HCT116 (cell line): Measurements from ENCODE around the gene GTF3C4. TPM values are rescaled to one million over a fixed set of nuclear protein-coding genes. Genes with fewer than 3 reads are reported as not detected.

Experiments used
- ATAC-seq: fragments of 200-7000 bp; cut with Tn5 transposase; 2 replicates; pipeline ENCODE4 v1.9.1; 2020; ENCODE audit warnings: mild to moderate bottlenecking, moderate library complexity
- BruUV-seq: library from RNA; stranded (reverse); fragments of 400-500 nt; replicated peaks from 2 replicates; lab custom pipeline; 2021; lab: Mats Ljungman, UMichigan
- CTCF ChIA-PET: fragments of 300-600 bp; sonication (Branson Sonifier 250); formaldehyde crosslinking; loops from one replicate; lab custom pipeline; 2021; ENCODE audit warnings: antibody characterized with exemption; lab: Charles Lee
- POLR2A ChIA-PET: fragments of 300-600, 350-600 bp; sonication (Branson Sonifier 250); formaldehyde crosslinking; loops from one replicate; lab custom pipeline; 2021; ENCODE audit warnings: antibody characterized with exemption; lab: Charles Lee
- RAD21 ChIA-PET, 2 experiments: fragments of 300-600 bp; sonication (Branson Sonifier 250); formaldehyde crosslinking; loops; one replicate each; lab custom pipeline; 2023; ENCODE audit warnings: low total read pairs in 2 of 2; ENCODE audit not compliant: uncharacterized antibody in 2 of 2, unreplicated experiment in 2 of 2, low non-redundant PET in 1 of 2; lab: Charles Lee
- DNase-seq: peaks from one replicate; pipeline ENCODE4 v3.0.0-alpha.2; 2010; ENCODE audit warnings: low read depth, low spot score
- H2AFZ ChIP-seq: fragments of 200-600 bp; shearing (Covaris generic), sonication (generic); 2 replicates; pipeline ENCODE4 v1.6.1; 2017; ENCODE audit warnings: low read depth, mixed run types, mixed read lengths, antibody characterized with exemption, low read length; ENCODE audit not compliant: poor library complexity, severe bottlenecking
- H3K27ac ChIP-seq: 2 replicates; pipeline ENCODE4 v1.5.1; 2012; ENCODE audit warnings: low read depth, low read length
- H3K27me3 ChIP-seq: fragments of 200-600 bp; sonication (generic); 2 replicates; pipeline ENCODE4 v1.6.1; 2016; ENCODE audit warnings: mixed run types, low read length, mixed read lengths; ENCODE audit not compliant: insufficient read depth
- H3K36me3 ChIP-seq, 2 experiments: fragments of 200-500 bp in 1 of 2; fragments of 200-600 bp in 1 of 2; sonication (Bioruptor generic) in 1 of 2; sonication (generic) in 1 of 2; 2 replicates each; pipeline versions ENCODE4 v1.5.1 to v1.6.1; 2014 to 2016; ENCODE audit warnings: low read length in 2 of 2, inconsistent platforms in 1 of 2, mixed read lengths in 1 of 2, mixed run types in 1 of 2; ENCODE audit not compliant: insufficient read depth in 2 of 2, control insufficient read depth in 1 of 2
- H3K4me1 ChIP-seq, 2 experiments: fragments of 200-600 bp in 1 of 2; sonication (generic) in 1 of 2; 2 replicates each; pipeline versions ENCODE4 v1.5.1 to v1.6.1; 2012 to 2017; ENCODE audit warnings: low read length in 2 of 2, inconsistent platforms in 1 of 2, mild to moderate bottlenecking in 1 of 2, mixed read lengths in 1 of 2, mixed run types in 1 of 2, moderate library complexity in 1 of 2; ENCODE audit not compliant: insufficient read depth in 2 of 2, control insufficient read depth in 1 of 2
- H3K4me2 ChIP-seq: fragments of 200-600 bp; sonication (generic); 2 replicates; pipeline ENCODE4 v1.6.1; 2017; ENCODE audit warnings: mixed run types, low read length, mixed read lengths
- H3K4me3 ChIP-seq, 2 experiments: fragments of 200-600 bp in 1 of 2; sonication (generic) in 1 of 2; replicated peaks in 1 of 2; 2 replicates each; pipeline ENCODE4 v1.5.1; 2011 to 2016; ENCODE audit warnings: low read length in 2 of 2, control low read depth in 1 of 2, low read depth in 1 of 2, mild to moderate bottlenecking in 1 of 2, mixed read lengths in 1 of 2, mixed run types in 1 of 2
- H3K79me2 ChIP-seq: fragments of 200-600 bp; sonication (generic); 2 replicates; pipeline ENCODE4 v1.6.1; 2017; ENCODE audit warnings: mild to moderate bottlenecking, mixed run types, low read length, moderate library complexity, mixed read lengths; ENCODE audit not compliant: insufficient read depth
- H3K9ac ChIP-seq: fragments of 200-600 bp; sonication (generic); 2 replicates; pipeline ENCODE4 v1.6.1; 2016; ENCODE audit warnings: low read length, mixed read lengths
- H3K9me2 ChIP-seq: fragments of 200-600 bp; sonication (generic), shearing (Covaris generic); 2 replicates; pipeline ENCODE4 v1.6.1; 2017; ENCODE audit warnings: mixed run types, mild to moderate bottlenecking, moderate library complexity; ENCODE audit not compliant: insufficient read depth
- H3K9me3 ChIP-seq, 2 experiments: fragments of 200-500 bp in 1 of 2; fragments of 200-600 bp in 1 of 2; sonication (Bioruptor generic) in 1 of 2; sonication (generic) in 1 of 2; 2 replicates each; pipeline ENCODE4 v1.6.1; 2014 to 2017; ENCODE audit warnings: low read length in 2 of 2, mixed read lengths in 2 of 2, inconsistent platforms in 1 of 2, low read depth in 1 of 2, mild to moderate bottlenecking in 1 of 2, mixed run types in 1 of 2, moderate library complexity in 1 of 2; ENCODE audit not compliant: control insufficient read depth in 1 of 2, insufficient read depth in 1 of 2
- H4K20me1 ChIP-seq: fragments of 200-600 bp; sonication (generic), shearing (Covaris generic); 2 replicates; pipeline ENCODE4 v1.6.1; 2017; ENCODE audit warnings: mixed run types, mild to moderate bottlenecking, moderate library complexity; ENCODE audit not compliant: insufficient read depth
- ATF3 ChIP-seq: IDR thresholded peaks from 2 replicates; pipeline ENCODE4 v1.6.1; 2012
- CBX3 ChIP-seq: IDR thresholded peaks from 2 replicates; pipeline ENCODE4 v1.6.1; 2012; ENCODE audit warnings: low read depth
- CTCF ChIP-seq, 3 experiments: fragments of 200-600 bp in 1 of 3; sonication (generic) in 1 of 3; IDR thresholded peaks in 2 of 3; conservative IDR thresholded peaks in 1 of 3; 2 replicates each; pipeline ENCODE4 v1.5.1; 2012 to 2017; ENCODE audit warnings: low read depth in 2 of 3, low read length in 2 of 3, antibody characterized with exemption in 1 of 3, borderline replicate concordance in 1 of 3, control low read depth in 1 of 3, mild to moderate bottlenecking in 1 of 3, mixed read lengths in 1 of 3, mixed run types in 1 of 3, moderate library complexity in 1 of 3; ENCODE audit not compliant: insufficient read depth in 1 of 3
- ELF1 ChIP-seq: IDR thresholded peaks from 2 replicates; pipeline ENCODE4 v1.6.1; 2012; ENCODE audit warnings: low read depth, borderline replicate concordance
- EZH2 ChIP-seq: fragments of 200-600 bp; sonication (generic); IDR thresholded peaks from 2 replicates; pipeline ENCODE4 v1.6.1; 2017; ENCODE audit warnings: antibody characterized with exemption, mixed run types
- EZH2phosphoT487 ChIP-seq: fragments of 200-600 bp; IDR thresholded peaks from 2 replicates; pipeline ENCODE4 v1.6.1; 2018; ENCODE audit warnings: antibody characterized with exemption, borderline replicate concordance
- FOSL1 ChIP-seq: IDR thresholded peaks from 2 replicates; pipeline ENCODE4 v1.6.1; 2012; ENCODE audit warnings: low read depth
- JUND ChIP-seq: IDR thresholded peaks from 2 replicates; pipeline ENCODE4 v1.6.1; 2012
- MAX ChIP-seq: IDR thresholded peaks from 2 replicates; pipeline ENCODE4 v1.6.1; 2012
- POLR2A ChIP-seq: IDR thresholded peaks from 2 replicates; pipeline ENCODE4 v1.7.0; 2011; ENCODE audit warnings: borderline replicate concordance; ENCODE audit not compliant: insufficient read depth, insufficient read length; ENCODE audit errors: extremely low read depth
- POLR2AphosphoS5 ChIP-seq: IDR thresholded peaks from 2 replicates; pipeline ENCODE4 v1.6.1; 2011; ENCODE audit warnings: mild to moderate bottlenecking, low read depth, low read length, moderate library complexity
- RAD21 ChIP-seq: IDR thresholded peaks from 2 replicates; pipeline ENCODE4 v1.6.1; 2012; ENCODE audit warnings: low read depth, mild to moderate bottlenecking
- SIN3A ChIP-seq: IDR thresholded peaks from 2 replicates; pipeline ENCODE4 v1.6.1; 2012; ENCODE audit warnings: low read depth
- SP1 ChIP-seq: IDR thresholded peaks from 2 replicates; pipeline ENCODE4 v1.6.1; 2012; ENCODE audit warnings: low read depth
- SRF ChIP-seq: IDR thresholded peaks from 2 replicates; pipeline ENCODE4 v1.6.1; 2012; ENCODE audit warnings: low read depth
- TCF7L2 ChIP-seq: IDR thresholded peaks from 2 replicates; pipeline ENCODE4 v1.7.0; 2011; ENCODE audit warnings: borderline replicate concordance, inconsistent platforms; ENCODE audit not compliant: insufficient read depth, insufficient read length; ENCODE audit errors: extremely low read depth
- YY1 ChIP-seq: IDR thresholded peaks from 2 replicates; pipeline ENCODE4 v1.6.1; 2011; ENCODE audit warnings: low read length, low read depth, moderate library complexity, mild to moderate bottlenecking; ENCODE audit not compliant: insufficient replicate concordance; ENCODE audit errors: extremely low read depth
- ZFX ChIP-seq: fragments of 450-650 bp; IDR thresholded peaks from 2 replicates; pipeline ENCODE4 v1.6.1; 2017
- ZNF274 ChIP-seq: fragments of 200-500 bp; sonication (Bioruptor generic); IDR thresholded peaks from 2 replicates; pipeline ENCODE4 v1.6.1; 2014; ENCODE audit warnings: mild to moderate bottlenecking, low read depth, low read length, inconsistent platforms
- intact Hi-C: fragments of 100-400 bp; cut with micrococcal nuclease; formaldehyde crosslinking; loops from 2 replicates; pipeline ENCODE4 v1.10.0; 2022
- total RNA-seq: library from RNA; stranded (reverse); gene quantifications from one replicate; pipeline ENCODE4 v1.2.1, GENCODE V29; 2021; ENCODE audit not compliant: unreplicated experiment

Gene GTF3C4
- total RNA-seq, 1 experiment from 2014 or later = 26.4 TPM

GRCh38 chr9:132730054-132731033 is 60.1 kb downstream of the GTF3C4 start:
- H3K79me2 ChIP-seq = no peaks in the 10 kb centered on the region
- H3K9me2 ChIP-seq = no peaks in the 10 kb centered on the region
- H3K36me3 ChIP-seq = no peaks in the 10 kb centered on the region
- no peaks in the 10 kb centered on the region for H4K20me1 ChIP-seq
- H3K4me2 ChIP-seq = no peak overlapping the region
- intact Hi-C loops = no loop called here
- no peak for DNase-seq
- no peak overlapping the region for H3K27ac ChIP-seq
- no peak overlapping the region for H3K4me3 ChIP-seq
- no TSS peak for BruUV-seq
- ATAC-seq = no peak
- POLR2A ChIA-PET = no interaction called here
- TF ChIP-seq RAD21 = no peak
- TF ChIP-seq EZH2 = no peak
- peaks cover 14% of the 10 kb centered on the region; the same call in 1 of the 2 replicates for H3K27me3 ChIP-seq
- H3K9ac ChIP-seq = no peak overlapping the region
- no peaks in the 10 kb centered on the region for H3K4me1 ChIP-seq
- no peak overlapping the region for H2AFZ ChIP-seq
- RAD21 ChIA-PET = no interaction called here
- CTCF ChIA-PET = no interaction called here
- H3K9me3 ChIP-seq = no peaks in the 10 kb centered on the region

GRCh38 chr9:132731230-132731629 is 61.0 kb downstream of the GTF3C4 start:
- Histone ChIP-seq H3K9me2 (no peaks in the 10 kb centered on the region), H3K4me3 (no peak overlapping the region), H3K4me1 (no peaks in the 10 kb centered on the region), H4K20me1 (no peaks in the 10 kb centered on the region), H3K4me2 (no peak overlapping the region), H3K79me2 (no peaks in the 10 kb centered on the region), H3K27me3 (peaks cover 14% of the 10 kb centered on the region; the same call in 1 of the 2 replicates), H2AFZ (no peak overlapping the region), H3K9ac (no peak overlapping the region), H3K27ac (no peak overlapping the region), H3K36me3 (no peaks in the 10 kb centered on the region), H3K9me3 (no peaks in the 10 kb centered on the region)
- intact Hi-C loops = no loop called here
- RAD21 ChIA-PET = no interaction called here
- DNase-seq (no peak), ATAC-seq (no peak)
- POLR2A ChIA-PET = no interaction called here
- CTCF ChIA-PET = no interaction called here
- BruUV-seq = no TSS peak
- TF ChIP-seq SP1 (no peak), JUND (no peak), SIN3A (no peak), FOSL1 (no peak), POLR2A (no peak), CBX3 (no peak), TCF7L2 (no peak), ATF3 (no peak), ZFX (no peak), SRF (no peak), CTCF (IDR thresholded peaks at IDR 0.05 in 2 of 3, conservative IDR thresholded peaks at IDR 0.05 in 1 of 3; ENCODE audit: borderline replicate concordance in 1 of 3, insufficient read depth in 1 of 3, low read depth in 2 of 3, low read length in 2 of 3) (no peak), EZH2 (no peak), MAX (no peak), RAD21 (no peak), POLR2AphosphoS5 (no peak), ZNF274 (no peak), EZH2phosphoT487 (no peak), ELF1 (no peak), YY1 (no peak)
